Ectodermal cell (in vitro differentiated cells): ENCODE results near the gene NUP35.

Source experiments
- H3K27ac ChIP-seq: 2 replicates; pipeline ENCODE4 v1.7.0; 2013; ENCODE audit warnings: mild to moderate bottlenecking, low read depth, low read length; ENCODE audit not compliant: insufficient read depth, poor library complexity, severe bottlenecking
- H3K27me3 ChIP-seq: 2 replicates; pipeline ENCODE4 v1.7.0; 2013; ENCODE audit warnings: mild to moderate bottlenecking, low read length; ENCODE audit not compliant: insufficient read depth, control insufficient read depth, poor library complexity, severe bottlenecking
- H3K36me3 ChIP-seq: one replicate; pipeline ENCODE4 v1.7.0; 2013; ENCODE audit warnings: low read length; ENCODE audit not compliant: control insufficient read depth, insufficient read depth
- H3K4me1 ChIP-seq: one replicate; pipeline ENCODE4 v1.7.0; 2013; ENCODE audit warnings: low read length; ENCODE audit not compliant: control insufficient read depth, insufficient read depth
- H3K4me3 ChIP-seq: 2 replicates; pipeline ENCODE4 v1.7.0; 2013; ENCODE audit warnings: low read depth, low read length, control low read depth; ENCODE audit not compliant: insufficient read depth
- H3K9me3 ChIP-seq: 2 replicates; pipeline ENCODE4 v1.7.0; 2013; ENCODE audit warnings: mild to moderate bottlenecking, low read length, moderate library complexity; ENCODE audit not compliant: control insufficient read depth
- WGBS, 2 experiments: methylation state at CpG; one replicate each; pipeline ENCODE4 v1.1.7; 2013; ENCODE audit warnings: missing lambda C conversion rate in 2 of 2; 5-methylcytosine and 5-hydroxymethylcytosine counted together

NUP35 gene

GRCh38 chr2:183093857-183094657, 30.2 kb upstream of the NUP35 start:
- H3K27me3 ChIP-seq: no peaks in the 10 kb centered on the region
- H3K9me3 ChIP-seq: no peaks in the 10 kb centered on the region
- no peak overlapping the region for H3K4me3 ChIP-seq
- no peaks in the 10 kb centered on the region for H3K36me3 ChIP-seq
- 82 to 100% methylated on average over 1 to 2 of the region's 2 CpGs for WGBS, 2 experiments
- H3K27ac ChIP-seq: no peak overlapping the region
- H3K4me1 ChIP-seq: no peaks in the 10 kb centered on the region

- Histone ChIP-seq H3K4me1 (no peaks in the 10 kb centered on the region), H3K27me3 (no peaks in the 10 kb centered on the region), H3K4me3 (no peak overlapping the region), H3K27ac (no peak overlapping the region), H3K9me3 (no peaks in the 10 kb centered on the region), H3K36me3 (no peaks in the 10 kb centered on the region)
- WGBS, 2 experiments: 72% methylated on average over 4 of the region's 4 CpGs
Observed at GRCh38 chr2:183105402-183106134, 18.7 kb upstream of the NUP35 start.

DNA sequence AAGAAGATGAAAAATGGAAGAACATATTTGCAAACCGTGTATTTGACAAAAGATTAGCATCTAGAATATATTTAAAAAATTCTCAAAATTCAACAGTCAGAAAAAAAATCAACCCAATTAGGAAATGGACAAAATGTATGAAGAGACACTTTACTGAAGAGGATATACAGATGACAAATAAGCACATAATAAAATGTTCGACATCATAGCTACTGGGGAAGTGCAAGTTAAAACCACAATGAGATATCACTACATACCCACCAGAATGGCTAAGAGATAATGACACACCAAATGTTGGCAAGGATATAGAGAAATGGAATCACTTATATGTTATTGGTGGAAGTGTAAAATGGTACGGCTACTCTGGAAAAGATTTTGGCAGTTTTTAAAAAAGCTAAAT, 11.7 kb upstream of the NUP35 start:
- H3K27ac ChIP-seq: no peak overlapping the region
- no peaks in the 10 kb centered on the region for H3K36me3 ChIP-seq
- no peaks in the 10 kb centered on the region for H3K27me3 ChIP-seq
- no peaks in the 10 kb centered on the region for H3K4me1 ChIP-seq
- H3K4me3 ChIP-seq: no peak overlapping the region
- WGBS, 2 experiments: 83 to 90% methylated on average over 2 to 3 of the region's 3 CpGs
- no peaks in the 10 kb centered on the region for H3K9me3 ChIP-seq

DNA sequence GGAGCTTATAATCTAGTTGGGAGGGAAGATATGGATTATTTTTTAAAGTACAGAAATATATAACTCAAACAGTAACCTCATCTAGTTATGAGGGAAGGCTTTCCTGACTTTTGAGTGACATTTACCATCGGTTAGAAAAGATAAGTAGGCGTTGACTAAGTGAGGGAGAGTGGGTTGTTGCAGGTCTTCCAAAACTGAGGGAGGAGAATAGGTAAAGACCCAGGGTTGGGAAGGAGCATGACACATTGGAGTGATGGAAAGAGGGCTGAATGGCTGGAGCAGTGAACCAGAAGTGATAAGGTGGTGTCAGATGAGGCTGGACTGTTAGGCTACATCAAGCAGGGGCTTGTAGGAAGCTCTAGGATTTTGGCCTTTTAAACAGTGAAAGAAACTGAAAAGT, 10.6 kb upstream of the NUP35 start:
- no peak overlapping the region for H3K4me3 ChIP-seq
- H3K4me1 ChIP-seq: no peaks in the 10 kb centered on the region
- no peaks in the 10 kb centered on the region for H3K27me3 ChIP-seq
- H3K27ac ChIP-seq: no peak overlapping the region
- H3K9me3 ChIP-seq: no peaks in the 10 kb centered on the region
- WGBS, 2 experiments: 87 to 89% methylated on average over 2 of the region's 2 CpGs
- no peaks in the 10 kb centered on the region for H3K36me3 ChIP-seq

DNA sequence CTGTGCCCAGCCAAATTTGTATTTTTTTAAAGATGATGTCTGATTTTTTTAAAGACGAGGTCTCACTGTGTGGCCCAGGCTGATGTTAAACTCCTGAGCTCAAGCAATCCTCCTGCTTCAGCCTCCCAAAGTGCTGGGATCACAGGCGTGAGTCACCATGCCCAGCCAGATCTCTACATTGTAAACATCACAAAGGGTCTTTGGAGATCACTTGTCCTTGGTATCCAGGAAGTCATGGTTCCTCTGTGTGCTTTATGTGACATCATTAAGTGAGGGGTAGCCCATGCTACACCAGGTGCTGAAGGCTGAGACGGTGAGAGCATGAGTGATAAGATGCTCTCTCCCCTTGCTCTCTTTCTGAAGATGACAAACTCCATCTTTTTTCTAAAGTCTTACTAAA, 7.0 kb upstream of the NUP35 start:
- no peaks in the 10 kb centered on the region for H3K4me1 ChIP-seq
- WGBS, 2 experiments: 83 to 86% methylated on average over 3 of the region's 3 CpGs
- H3K27ac ChIP-seq: no peak overlapping the region
- no peaks in the 10 kb centered on the region for H3K27me3 ChIP-seq
- H3K9me3 ChIP-seq: no peaks in the 10 kb centered on the region
- no peaks in the 10 kb centered on the region for H3K36me3 ChIP-seq
- H3K4me3 ChIP-seq: no peak overlapping the region

DNA sequence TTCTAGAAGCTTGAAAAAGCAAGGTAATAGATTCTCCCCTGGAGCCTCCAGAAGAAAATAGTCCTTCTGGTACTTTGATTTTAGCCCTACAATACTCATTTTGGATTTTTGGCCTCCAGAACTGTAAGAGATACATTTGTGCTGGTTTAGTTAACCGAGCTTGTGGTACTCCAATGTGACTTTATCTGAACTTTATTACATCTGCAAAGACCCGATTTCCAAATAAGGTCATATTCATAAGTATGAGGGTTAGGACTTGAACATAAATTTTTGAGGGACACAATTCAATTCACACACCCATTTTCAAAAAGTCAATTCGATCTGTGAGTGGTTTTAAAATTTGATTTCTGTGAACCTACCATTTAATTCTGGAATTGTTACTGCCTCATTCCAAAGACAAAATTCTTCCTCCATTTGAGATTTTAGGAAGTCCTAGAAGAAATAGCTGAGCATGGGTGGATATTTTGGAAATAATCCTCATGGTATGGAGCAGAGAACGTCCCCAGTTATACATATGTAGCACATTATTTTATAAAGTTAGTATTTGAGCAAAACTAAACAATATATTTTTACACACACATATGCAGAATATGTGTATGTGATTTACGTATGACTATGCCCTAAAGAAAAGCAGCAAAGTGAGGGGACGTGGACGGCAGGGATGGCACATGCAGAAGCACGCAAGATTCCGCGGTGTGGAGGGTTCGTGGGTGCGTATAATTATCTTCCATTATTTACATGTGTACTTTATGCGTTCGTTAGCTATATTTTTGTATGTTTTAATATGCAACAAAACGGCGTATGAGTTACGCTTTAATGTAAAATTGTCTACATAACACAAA, 905 bp upstream of the NUP35 start:
- H3K36me3 ChIP-seq: peaks cover 3% of the 10 kb centered on the region
- H3K9me3 ChIP-seq: no peaks in the 10 kb centered on the region
- no peaks in the 10 kb centered on the region for H3K27me3 ChIP-seq
- H3K4me1 ChIP-seq: no peaks in the 10 kb centered on the region
- WGBS, 2 experiments: 85 to 88% methylated on average over 4 to 14 of the region's 17 CpGs
- peak overlapping the region; percentile 80 for H3K4me3 ChIP-seq
- no peak overlapping the region for H3K27ac ChIP-seq

GRCh38 chr2:183123959-183124221, 353 bp upstream of the NUP35 start:
- 22 to 30% methylated on average over 6 to 7 of the region's 7 CpGs for WGBS, 2 experiments
- peaks cover 3% of the 10 kb centered on the region for H3K36me3 ChIP-seq
- no peak overlapping the region for H3K27ac ChIP-seq
- peak overlapping the region; percentile 80 for H3K4me3 ChIP-seq
- H3K4me1 ChIP-seq: no peaks in the 10 kb centered on the region
- H3K27me3 ChIP-seq: no peaks in the 10 kb centered on the region
- no peaks in the 10 kb centered on the region for H3K9me3 ChIP-seq

GRCh38 chr2:183124957-183125255, 663 bp downstream of the NUP35 start:
- Histone ChIP-seq H3K4me1 (no peaks in the 10 kb centered on the region), H3K9me3 (no peaks in the 10 kb centered on the region), H3K36me3 (peaks cover 3% of the 10 kb centered on the region), H3K27ac (peak overlapping the region; percentile 85), H3K4me3 (peak overlapping the region; percentile 80), H3K27me3 (no peaks in the 10 kb centered on the region)
- WGBS, 2 experiments: 1% methylated on average over 10 of the region's 10 CpGs

- 73 to 76% methylated on average over 11 of the region's 11 CpGs for WGBS, 2 experiments
- H3K9me3 ChIP-seq: no peaks in the 10 kb centered on the region
- H3K4me3 ChIP-seq: peak overlapping the region; percentile 80
- H3K36me3 ChIP-seq: peaks cover 3% of the 10 kb centered on the region
- H3K27me3 ChIP-seq: no peaks in the 10 kb centered on the region
- H3K27ac ChIP-seq: no peak overlapping the region
- H3K4me1 ChIP-seq: no peaks in the 10 kb centered on the region
Observed at GRCh38 chr2:183125659-183126341, 1.6 kb downstream of the NUP35 start.

GRCh38 chr2:183126635-183127034, 2.4 kb downstream of the NUP35 start:
- H3K9me3 ChIP-seq: no peaks in the 10 kb centered on the region
- WGBS, 2 experiments: 100% methylated on average over 1 of the region's 2 CpGs; no CpG with 5 or more reads in 1 of the 2 experiments
- H3K4me1 ChIP-seq: no peaks in the 10 kb centered on the region
- no peak overlapping the region for H3K4me3 ChIP-seq
- H3K27me3 ChIP-seq: no peaks in the 10 kb centered on the region
- peaks cover 3% of the 10 kb centered on the region for H3K36me3 ChIP-seq
- no peak overlapping the region for H3K27ac ChIP-seq
